Type B pancreatic cell (in vitro differentiated cells): ENCODE results near the gene MRI1. TPM values are rescaled to one million over a fixed set of nuclear protein-coding genes. Genes with fewer than 3 reads are reported as not detected.
"Not testable (repeated sequence)": the region's sequence is repeated elsewhere in the genome, so short reads cannot be mapped to it uniquely, and the experiment has no call there.

Experiments
- DNase-seq: peaks from one replicate; pipeline ENCODE4 v3.0.0; 2021; ENCODE audit warnings: mixed read lengths; ENCODE audit not compliant: unreplicated experiment; ENCODE audit errors: extremely low spot score
- H3K27ac Mint-ChIP-seq: 2 replicates; pipeline ENCODE4 v1.8.0; 2021; ENCODE audit warnings: mild to moderate bottlenecking, mixed read lengths
- H3K27me3 Mint-ChIP-seq: 2 replicates; pipeline ENCODE4 v1.8.0; 2021; ENCODE audit warnings: mixed read lengths
- H3K36me3 Mint-ChIP-seq: 2 replicates; pipeline ENCODE4 v1.8.0; 2021; ENCODE audit warnings: mixed read lengths
- H3K4me1 Mint-ChIP-seq: one replicate; pipeline ENCODE4 v1.8.0; 2021; ENCODE audit warnings: mixed read lengths; ENCODE audit not compliant: unreplicated experiment
- H3K4me3 Mint-ChIP-seq: 2 replicates; pipeline ENCODE4 v1.8.0; 2021; ENCODE audit warnings: mild to moderate bottlenecking, mixed read lengths
- H3K9me3 Mint-ChIP-seq: 2 replicates; pipeline ENCODE4 v1.8.0; 2021; ENCODE audit warnings: mixed read lengths
- total RNA-seq: library from RNA; stranded (reverse); gene quantifications from 2 replicates; pipeline ENCODE4 v1.2.1, GENCODE V29; 2021; ENCODE audit warnings: low replicate concordance
- TF ChIP-seq, protein P1 (sequence below): fragments of 200-600 bp; sonication (generic); conservative IDR thresholded peaks from 2 replicates; pipeline ENCODE4 v1.5.0; 2021; ENCODE audit warnings: antibody characterized with exemption, mild to moderate bottlenecking

Gene MRI1
- total RNA-seq, 1 donor from 2014 or later, result 27.7 TPM

DNA sequence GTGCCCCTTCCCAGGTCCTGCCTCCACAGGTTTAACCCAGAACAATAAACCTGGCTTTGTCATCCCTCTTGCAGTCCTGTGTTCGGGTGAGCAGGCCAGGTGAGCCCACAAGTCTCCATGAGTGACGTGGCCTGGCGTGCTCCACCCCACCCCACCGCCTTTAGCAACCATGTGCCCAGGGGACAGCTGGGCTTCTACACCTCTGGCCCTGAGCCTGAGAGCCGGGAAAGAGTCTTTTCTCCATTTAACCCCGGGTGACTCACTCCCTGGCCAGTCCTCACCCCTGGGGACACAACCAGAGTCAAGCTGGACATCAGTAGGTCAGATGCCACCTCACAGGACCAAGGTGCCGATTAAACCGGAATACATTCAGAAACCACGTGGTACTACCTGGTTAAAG is 14.1 kb downstream of the MRI1 start:
- TF ChIP-seq, protein P1, sequence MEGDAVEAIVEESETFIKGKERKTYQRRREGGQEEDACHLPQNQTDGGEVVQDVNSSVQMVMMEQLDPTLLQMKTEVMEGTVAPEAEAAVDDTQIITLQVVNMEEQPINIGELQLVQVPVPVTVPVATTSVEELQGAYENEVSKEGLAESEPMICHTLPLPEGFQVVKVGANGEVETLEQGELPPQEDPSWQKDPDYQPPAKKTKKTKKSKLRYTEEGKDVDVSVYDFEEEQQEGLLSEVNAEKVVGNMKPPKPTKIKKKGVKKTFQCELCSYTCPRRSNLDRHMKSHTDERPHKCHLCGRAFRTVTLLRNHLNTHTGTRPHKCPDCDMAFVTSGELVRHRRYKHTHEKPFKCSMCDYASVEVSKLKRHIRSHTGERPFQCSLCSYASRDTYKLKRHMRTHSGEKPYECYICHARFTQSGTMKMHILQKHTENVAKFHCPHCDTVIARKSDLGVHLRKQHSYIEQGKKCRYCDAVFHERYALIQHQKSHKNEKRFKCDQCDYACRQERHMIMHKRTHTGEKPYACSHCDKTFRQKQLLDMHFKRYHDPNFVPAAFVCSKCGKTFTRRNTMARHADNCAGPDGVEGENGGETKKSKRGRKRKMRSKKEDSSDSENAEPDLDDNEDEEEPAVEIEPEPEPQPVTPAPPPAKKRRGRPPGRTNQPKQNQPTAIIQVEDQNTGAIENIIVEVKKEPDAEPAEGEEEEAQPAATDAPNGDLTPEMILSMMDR, result no peak
- H3K36me3 Mint-ChIP-seq, result peaks cover 17% of the 10 kb centered on the region

DNA sequence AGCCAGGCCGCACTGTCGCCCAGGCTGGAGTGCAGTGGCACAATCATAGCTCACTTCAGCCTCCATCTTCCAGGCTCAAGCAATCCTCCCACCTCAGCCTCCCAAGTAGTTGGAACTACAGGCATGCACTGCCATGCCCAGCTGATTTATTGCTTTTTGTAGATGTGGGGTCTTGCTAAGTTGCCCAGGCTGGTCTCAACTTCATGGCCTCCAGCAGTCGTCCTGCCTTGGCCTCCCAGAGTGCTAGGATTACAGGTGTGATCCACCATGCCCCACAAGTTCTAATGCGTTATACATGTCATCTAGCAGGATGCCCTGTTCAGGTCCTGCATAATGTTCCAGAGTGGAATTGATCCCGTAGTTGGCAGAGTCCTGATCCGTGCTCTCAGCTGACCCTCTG is 14.5 kb downstream of the MRI1 start:
- no peak overlapping the region for H3K4me3 Mint-ChIP-seq
- TF ChIP-seq, protein P1, result no peak
- peaks cover 30% of the 10 kb centered on the region for H3K4me1 Mint-ChIP-seq
- no peak for DNase-seq
- no peaks in the 10 kb centered on the region for H3K9me3 Mint-ChIP-seq
- peaks cover 17% of the 10 kb centered on the region for H3K36me3 Mint-ChIP-seq
- H3K27ac Mint-ChIP-seq, result no peak overlapping the region
- no peaks in the 10 kb centered on the region for H3K27me3 Mint-ChIP-seq

More for the DNA sequence above, 14.1 kb downstream of the MRI1 start:
- Mint-ChIP-seq H3K4me3 (no peak overlapping the region), H3K27ac (no peak overlapping the region), H3K9me3 (no peaks in the 10 kb centered on the region), H3K4me1 (peaks cover 29% of the 10 kb centered on the region), H3K27me3 (no peaks in the 10 kb centered on the region)
- no peak for DNase-seq

DNA sequence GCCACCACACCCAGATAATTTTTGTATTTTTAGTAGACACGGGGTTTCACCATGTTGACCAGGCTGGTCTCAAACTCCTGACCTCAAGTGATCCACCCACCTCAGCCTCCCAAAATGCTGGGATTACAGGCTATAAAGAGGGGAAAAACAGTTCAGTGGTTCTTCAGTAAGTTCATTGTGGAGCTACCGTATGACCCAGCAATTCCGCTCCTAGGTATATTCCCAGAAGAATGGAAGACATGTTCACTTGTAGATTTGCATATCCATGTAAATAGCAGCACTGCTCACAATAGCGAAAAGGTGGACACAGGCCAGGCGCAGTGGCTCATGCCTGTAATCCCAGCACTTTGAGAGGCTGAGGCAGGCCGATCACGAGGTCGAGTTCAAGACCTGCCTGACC is 15.5 kb downstream of the MRI1 start:
- peaks cover 25% of the 10 kb centered on the region for H3K4me1 Mint-ChIP-seq
- H3K27me3 Mint-ChIP-seq, H3K4me3 Mint-ChIP-seq, H3K27ac Mint-ChIP-seq, H3K9me3 Mint-ChIP-seq, DNase-seq: not testable (repeated sequence)
- H3K36me3 Mint-ChIP-seq, result peaks cover 12% of the 10 kb centered on the region

DNA sequence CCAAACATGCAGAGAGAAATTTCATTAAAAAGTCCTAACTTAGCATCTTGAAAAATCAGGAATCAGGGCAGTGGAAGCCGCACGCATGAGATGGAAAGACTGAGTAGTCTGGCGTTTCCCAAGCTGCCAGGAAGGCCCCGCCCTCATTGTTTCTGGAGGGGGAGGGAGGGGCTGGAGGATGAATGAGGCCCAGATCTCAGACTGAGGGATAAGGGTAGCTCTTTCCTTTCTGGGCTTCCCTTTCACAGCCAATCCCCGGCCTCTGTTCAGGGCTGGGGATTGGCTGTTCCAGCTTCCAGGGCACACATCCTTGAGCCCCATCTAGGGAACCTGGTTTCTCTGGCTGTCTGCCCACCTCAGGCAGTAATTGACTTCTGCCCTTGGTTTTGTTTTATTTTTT is 17.2 kb downstream of the MRI1 start:
- no peak overlapping the region for H3K27ac Mint-ChIP-seq
- no peak overlapping the region for H3K4me3 Mint-ChIP-seq
- H3K27me3 Mint-ChIP-seq, result no peaks in the 10 kb centered on the region

DNA sequence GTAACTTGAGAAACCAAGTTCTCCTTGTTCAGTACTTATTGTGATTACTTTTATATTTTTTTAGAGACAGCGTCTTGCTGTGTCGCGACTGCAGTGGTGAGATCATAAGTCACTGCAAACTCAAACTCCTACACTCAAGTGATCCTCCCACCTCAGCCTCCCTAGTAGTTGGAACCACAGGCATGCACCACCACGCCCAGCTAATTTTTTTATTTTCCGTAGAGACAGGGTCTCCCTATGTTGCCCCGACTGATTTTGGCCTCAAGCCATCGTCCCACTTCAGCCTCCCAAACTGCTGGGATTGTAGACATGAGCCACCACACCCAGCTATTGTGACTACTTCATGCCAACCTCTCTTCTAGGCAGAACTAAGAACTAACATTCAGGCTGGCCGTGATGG is 18.2 kb downstream of the MRI1 start:
- Mint-ChIP-seq H3K4me1 (peaks cover 15% of the 10 kb centered on the region), H3K9me3 (no peaks in the 10 kb centered on the region), H3K4me3 (no peak overlapping the region), H3K36me3 (peaks cover 7% of the 10 kb centered on the region), H3K27ac (peak overlapping the region; percentile 62), H3K27me3 (no peaks in the 10 kb centered on the region)
- TF ChIP-seq, protein P1, result no peak
- DNase-seq, result no peak

More for the DNA sequence above, 17.2 kb downstream of the MRI1 start:
- H3K4me1 Mint-ChIP-seq, result peaks cover 17% of the 10 kb centered on the region
- TF ChIP-seq, protein P1, result no peak
- peaks cover 10% of the 10 kb centered on the region for H3K36me3 Mint-ChIP-seq
- H3K9me3 Mint-ChIP-seq, result no peaks in the 10 kb centered on the region
- no peak for DNase-seq

DNA sequence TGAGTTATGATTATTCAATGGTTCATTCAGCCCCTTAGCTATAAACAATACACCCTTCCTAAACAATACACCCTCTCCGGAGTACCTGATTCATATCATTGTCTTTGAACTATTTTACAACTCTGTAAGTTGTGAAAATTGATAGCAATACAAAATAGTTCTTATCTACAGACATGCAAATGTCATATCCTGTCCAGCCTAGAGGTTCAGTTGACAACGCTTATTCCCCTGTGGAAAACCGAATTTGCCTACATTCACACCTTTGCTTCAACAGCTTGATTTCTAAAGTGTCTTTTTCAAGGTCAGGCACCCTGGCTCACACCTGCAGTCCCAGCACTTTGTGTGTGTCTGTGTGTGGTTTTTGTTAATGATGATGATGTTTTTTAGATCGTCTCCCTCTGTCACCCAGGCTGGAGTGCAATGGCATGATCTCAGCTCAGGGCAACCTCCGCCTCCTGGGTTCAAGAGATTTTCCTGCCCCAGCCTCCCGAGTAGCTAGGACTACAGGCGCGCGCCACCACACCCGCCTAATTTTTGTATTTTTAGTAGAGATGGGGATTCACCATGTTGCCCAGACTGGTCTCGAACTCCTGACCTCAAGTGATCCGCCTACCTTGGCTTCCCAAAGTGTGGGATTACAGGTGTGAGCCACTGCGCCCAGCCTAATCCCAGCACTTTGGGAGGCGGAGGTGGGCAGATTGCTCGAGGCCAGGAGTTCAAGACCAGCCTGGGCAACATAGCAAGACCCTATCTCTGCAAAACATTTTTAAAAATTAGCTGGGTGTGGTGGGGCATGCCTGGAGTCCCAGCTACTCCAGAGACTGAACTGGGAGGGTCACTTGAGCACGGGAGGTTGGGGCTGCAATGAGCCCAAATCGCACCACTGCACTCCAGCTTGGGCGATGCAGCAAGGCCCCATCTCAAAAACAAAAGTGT is 19.5 kb downstream of the MRI1 start:
- Mint-ChIP-seq H3K36me3 (peaks cover 4% of the 10 kb centered on the region), H3K4me3 (no peak overlapping the region), H3K27ac (peak overlapping the region; percentile 62), H3K27me3 (no peaks in the 10 kb centered on the region), H3K9me3 (no peaks in the 10 kb centered on the region), H3K4me1 (peaks cover 15% of the 10 kb centered on the region)
- TF ChIP-seq, protein P1, result no peak
- DNase-seq, result no peak
